Progenitor cell of endocrine pancreas (in vitro differentiated cells): ENCODE data around the gene NFXL1. TPM values are rescaled to one million over a fixed set of nuclear protein-coding genes. Genes with fewer than 3 reads are reported as not detected.

Experiments
- DNase-seq: peaks from one replicate; pipeline ENCODE4 v3.0.0; 2021; ENCODE audit warnings: low spot score; ENCODE audit not compliant: unreplicated experiment
- H3K27ac Mint-ChIP-seq: 2 replicates; pipeline ENCODE4 v1.8.0; 2021; ENCODE audit warnings: mild to moderate bottlenecking, moderate library complexity, mixed read lengths
- H3K27me3 Mint-ChIP-seq: 2 replicates; pipeline ENCODE4 v1.8.0; 2021; ENCODE audit warnings: mixed read lengths
- H3K36me3 Mint-ChIP-seq: 2 replicates; pipeline ENCODE4 v1.8.0; 2022; ENCODE audit warnings: mixed read lengths; ENCODE audit not compliant: insufficient read depth
- H3K4me1 Mint-ChIP-seq: 2 replicates; pipeline ENCODE4 v1.8.0; 2021; ENCODE audit warnings: low read depth, mixed read lengths
- H3K4me3 Mint-ChIP-seq: 2 replicates; pipeline ENCODE4 v1.8.0; 2021; ENCODE audit warnings: low read depth, mild to moderate bottlenecking, moderate library complexity, mixed read lengths
- H3K9me3 Mint-ChIP-seq: 2 replicates; pipeline ENCODE4 v1.8.0; 2021; ENCODE audit warnings: low read depth, mixed read lengths
- CTCF ChIP-seq: fragments of 200-600 bp; sonication (generic); IDR thresholded peaks from one replicate; pipeline ENCODE4 v1.5.0; 2021; ENCODE audit warnings: antibody characterized with exemption, mild to moderate bottlenecking; ENCODE audit not compliant: unreplicated experiment
- total RNA-seq: library from RNA; stranded (reverse); gene quantifications from 2 replicates; pipeline ENCODE4 v1.2.1, GENCODE V29; 2021

The NFXL1 gene
- total RNA-seq, 1 donor from 2014 or later, result 39.3 TPM

- Mint-ChIP-seq H3K27me3 (no peaks in the 10 kb centered on the region), H3K36me3 (peaks cover 33% of the 10 kb centered on the region), H3K9me3 (no peaks in the 10 kb centered on the region), H3K4me3 (no peak overlapping the region), H3K27ac (no peak overlapping the region), H3K4me1 (peaks cover 10% of the 10 kb centered on the region)
- TF ChIP-seq CTCF, result no peak
- DNase-seq, result no peak
Observed at GRCh38 chr4:47849466-47849865, 64.9 kb downstream of the NFXL1 start.

- Mint-ChIP-seq H3K4me1 (peaks cover 10% of the 10 kb centered on the region), H3K4me3 (no peak overlapping the region), H3K27ac (no peak overlapping the region), H3K9me3 (no peaks in the 10 kb centered on the region), H3K36me3 (peaks cover 37% of the 10 kb centered on the region), H3K27me3 (no peaks in the 10 kb centered on the region)
- no peak for DNase-seq
- TF ChIP-seq CTCF, result no peak
Observed at GRCh38 chr4:47848041-47848440, 66.3 kb downstream of the NFXL1 start.

GRCh38 chr4:47842985-47843384 is 71.4 kb downstream of the NFXL1 start:
- Mint-ChIP-seq H3K4me1 (peaks cover 3% of the 10 kb centered on the region), H3K36me3 (peaks cover 27% of the 10 kb centered on the region), H3K27me3 (peaks cover 4% of the 10 kb centered on the region), H3K4me3 (no peak overlapping the region), H3K27ac (no peak overlapping the region), H3K9me3 (no peaks in the 10 kb centered on the region)
- TF ChIP-seq CTCF, result no peak
- no peak for DNase-seq

DNA sequence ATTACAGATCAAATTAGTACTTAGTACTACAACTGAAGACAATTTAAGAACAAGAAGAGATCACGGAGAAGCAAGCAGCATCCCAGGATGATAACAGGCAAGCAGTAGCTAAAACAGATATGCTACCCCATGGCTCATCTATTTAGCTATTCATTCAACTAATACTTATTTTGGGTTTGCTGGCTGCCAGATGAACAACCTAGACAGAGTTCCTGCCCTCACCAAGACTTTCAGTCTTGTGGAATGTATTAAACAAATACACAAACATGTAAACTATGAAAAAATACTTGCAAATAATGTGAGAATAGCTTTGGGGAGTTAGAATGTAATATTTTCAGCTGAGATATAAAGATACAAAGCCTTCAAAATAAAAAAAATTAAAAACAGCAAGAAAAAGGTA is 74.1 kb downstream of the NFXL1 start:
- Mint-ChIP-seq H3K4me3 (no peak overlapping the region), H3K27ac (no peak overlapping the region), H3K4me1 (peaks cover 13% of the 10 kb centered on the region), H3K9me3 (no peaks in the 10 kb centered on the region), H3K27me3 (peaks cover 4% of the 10 kb centered on the region), H3K36me3 (peaks cover 11% of the 10 kb centered on the region)
- TF ChIP-seq CTCF, result no peak
- DNase-seq, result no peak

- Mint-ChIP-seq H3K4me1 (peaks cover 13% of the 10 kb centered on the region), H3K4me3 (no peak overlapping the region), H3K9me3 (no peaks in the 10 kb centered on the region), H3K36me3 (peaks cover 11% of the 10 kb centered on the region), H3K27me3 (peaks cover 4% of the 10 kb centered on the region), H3K27ac (no peak overlapping the region)
- TF ChIP-seq CTCF, result peak; percentile 38
- DNase-seq, result no peak
Observed at GRCh38 chr4:47839259-47839658, 75.1 kb downstream of the NFXL1 start.
